ENCODE data around the gene ATP8B3.
"Not testable (repeated sequence)": the region's sequence is repeated elsewhere in the genome, so short reads cannot be mapped to it uniquely, and the experiment has no call there.

ATP8B3 gene

DNA sequence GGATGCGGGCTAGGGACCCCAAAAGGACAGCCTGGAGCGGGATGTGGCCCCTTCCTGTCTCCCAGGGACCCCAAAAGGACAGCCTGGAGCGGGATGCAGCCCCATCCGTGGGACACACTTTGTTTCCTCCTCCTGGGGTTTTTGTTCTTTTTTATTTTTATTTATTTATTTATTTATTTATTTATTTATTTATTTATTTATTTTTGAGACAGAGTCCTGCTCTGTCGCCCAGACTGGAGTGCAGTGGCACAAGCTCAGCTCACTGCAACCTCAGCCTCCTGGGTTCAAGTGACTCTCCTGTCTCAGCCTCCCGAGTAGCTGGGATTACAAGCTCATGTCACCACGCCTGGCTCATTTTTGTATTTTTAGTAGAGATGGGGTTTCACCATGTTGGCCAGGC, 14.8 kb downstream of the ATP8B3 start:
- DNase-seq (ENCODE audit: low read depth) = not testable (repeated sequence)

DNA sequence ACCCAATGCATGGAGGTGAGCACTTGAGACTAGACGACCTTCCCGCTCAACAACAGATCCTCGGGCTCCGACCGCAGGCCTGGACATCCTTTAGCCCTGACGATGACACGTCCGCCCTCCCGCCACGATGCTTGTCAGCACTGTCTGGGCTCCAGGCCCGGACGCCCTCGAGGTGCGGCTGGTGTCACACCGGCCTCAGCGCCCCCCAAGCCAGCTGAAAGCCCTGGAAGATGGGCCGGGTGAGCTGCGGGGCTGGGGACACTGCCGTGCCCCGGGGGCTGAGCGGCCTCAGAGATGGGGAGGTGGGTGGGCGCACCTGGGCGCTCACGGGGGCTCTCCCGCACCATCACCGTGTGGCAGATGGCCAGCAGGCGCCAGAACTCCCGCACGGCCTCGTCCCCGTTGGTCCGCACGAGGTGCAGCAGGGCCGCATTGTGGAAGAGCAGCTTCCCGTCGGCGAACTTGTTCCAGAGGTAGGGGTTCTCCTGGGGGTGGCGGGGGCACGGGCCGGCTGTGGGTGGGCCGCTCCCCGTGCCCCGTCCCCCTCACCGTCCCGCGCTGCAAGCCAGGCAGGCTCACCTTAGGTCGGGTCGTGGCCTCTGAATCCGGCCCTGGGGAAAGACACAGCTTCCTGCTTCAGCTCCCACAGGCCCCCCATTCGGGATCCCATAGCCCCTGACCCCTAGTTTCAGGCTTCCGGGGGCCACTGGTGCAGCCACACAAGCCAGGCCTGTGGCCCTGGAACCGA, 15.5 kb downstream of the ATP8B3 start:
- DNase-seq (ENCODE audit: low read depth) = no peak

GRCh38 chr19:1794424-1795172, 17.5 kb downstream of the ATP8B3 start:
- DNase-seq (ENCODE audit: low read depth) = no peak

- no peak for DNase-seq (ENCODE audit: low read depth)
Measured at GRCh38 chr19:1791879-1792278, 20.2 kb downstream of the ATP8B3 start.

DNA sequence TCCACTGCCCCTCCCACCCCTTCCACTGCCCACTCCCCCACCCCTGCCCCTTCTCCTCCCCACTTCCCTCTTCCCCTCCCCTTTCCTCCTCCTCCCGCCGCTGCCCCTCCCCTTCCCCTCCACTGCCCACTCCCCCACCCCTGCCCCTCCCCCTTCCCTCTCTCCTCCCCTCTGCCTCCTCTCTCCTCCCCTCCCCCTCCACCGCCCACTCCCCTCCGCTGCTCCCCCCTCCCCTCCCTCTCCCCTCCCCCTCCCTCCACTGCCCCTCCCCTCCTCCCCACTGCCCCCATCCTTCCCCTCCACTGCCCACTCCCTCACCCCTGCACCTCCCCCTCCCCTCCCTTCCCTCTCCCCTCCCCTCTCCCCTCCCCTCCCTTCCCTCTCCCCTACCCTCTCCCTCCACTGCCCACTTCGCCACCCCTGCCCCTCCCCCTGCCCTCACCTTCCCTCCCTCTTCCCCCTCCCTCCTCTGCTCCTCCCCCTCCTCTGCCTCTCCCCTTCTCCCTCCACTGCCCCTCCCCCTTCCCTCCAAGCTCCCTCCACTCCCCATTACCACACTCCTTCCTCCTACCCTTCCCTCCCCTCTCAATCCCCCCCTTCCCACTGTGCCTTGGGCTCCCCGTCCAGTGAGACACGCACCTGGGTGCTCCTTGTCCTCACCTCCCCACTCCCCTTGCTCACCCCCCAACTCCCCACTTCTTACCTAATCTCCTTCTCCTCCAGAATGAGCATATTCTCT, 21.9 kb downstream of the ATP8B3 start:
- no peak for DNase-seq (ENCODE audit: low read depth)

GRCh38 chr19:1789261-1790041, 22.6 kb downstream of the ATP8B3 start:
- no peak for DNase-seq (ENCODE audit: low read depth)

DNA sequence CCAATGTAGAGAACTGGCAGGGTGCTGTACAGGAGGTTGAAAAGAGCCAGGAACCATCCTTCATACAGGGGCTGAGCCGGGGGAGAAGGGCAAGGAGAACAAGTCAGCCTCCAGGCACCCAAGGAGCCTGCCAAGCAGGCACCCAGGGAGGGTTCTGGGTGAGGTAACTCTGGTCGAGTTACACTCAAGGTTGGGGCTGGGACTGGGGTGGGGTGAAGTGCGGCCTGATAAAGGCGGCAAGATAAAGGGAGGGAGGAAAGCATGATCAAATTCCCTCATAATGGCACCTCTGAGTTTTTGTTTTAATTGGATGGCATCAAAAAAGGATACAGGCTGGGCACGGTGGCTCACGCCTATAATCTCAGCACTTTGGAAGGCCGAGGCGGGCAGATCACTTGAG, 25.0 kb downstream of the ATP8B3 start:
- DNase-seq (ENCODE audit: low read depth) = no peak

- no peak for DNase-seq (ENCODE audit: low read depth)
Measured at GRCh38 chr19:1786668-1787067, 25.4 kb downstream of the ATP8B3 start.

- no peak for DNase-seq (ENCODE audit: low read depth)
Measured at GRCh38 chr19:1785310-1785709, 26.8 kb downstream of the ATP8B3 start.

DNA sequence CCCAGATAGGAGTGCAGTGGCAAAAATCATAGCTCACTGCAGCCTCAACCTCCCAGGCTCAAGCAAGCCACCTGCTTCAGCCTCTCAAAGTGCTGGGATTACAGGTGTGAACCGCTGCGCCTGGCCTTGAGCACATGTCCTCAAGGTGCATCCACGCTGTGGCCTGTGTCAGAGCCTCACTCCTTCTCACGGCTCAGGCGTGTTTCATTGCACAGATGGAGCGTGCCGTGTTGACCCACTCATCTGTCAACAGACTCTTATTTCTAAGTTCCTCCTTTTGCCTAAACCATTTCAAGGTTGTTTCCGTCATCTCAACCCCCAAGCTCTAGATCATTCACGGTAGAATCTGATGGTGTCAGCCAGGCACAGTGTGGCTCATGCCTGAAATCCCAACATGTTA, 28.2 kb downstream of the ATP8B3 start:
- no peak for DNase-seq (ENCODE audit: low read depth)

- DNase-seq (ENCODE audit: low read depth) = no peak
Measured at GRCh38 chr19:1783354-1783753, 28.7 kb downstream of the ATP8B3 start.

GRCh38 chr19:1782521-1782920, 29.6 kb downstream of the ATP8B3 start:
- no peak for DNase-seq (ENCODE audit: low read depth)

DNA sequence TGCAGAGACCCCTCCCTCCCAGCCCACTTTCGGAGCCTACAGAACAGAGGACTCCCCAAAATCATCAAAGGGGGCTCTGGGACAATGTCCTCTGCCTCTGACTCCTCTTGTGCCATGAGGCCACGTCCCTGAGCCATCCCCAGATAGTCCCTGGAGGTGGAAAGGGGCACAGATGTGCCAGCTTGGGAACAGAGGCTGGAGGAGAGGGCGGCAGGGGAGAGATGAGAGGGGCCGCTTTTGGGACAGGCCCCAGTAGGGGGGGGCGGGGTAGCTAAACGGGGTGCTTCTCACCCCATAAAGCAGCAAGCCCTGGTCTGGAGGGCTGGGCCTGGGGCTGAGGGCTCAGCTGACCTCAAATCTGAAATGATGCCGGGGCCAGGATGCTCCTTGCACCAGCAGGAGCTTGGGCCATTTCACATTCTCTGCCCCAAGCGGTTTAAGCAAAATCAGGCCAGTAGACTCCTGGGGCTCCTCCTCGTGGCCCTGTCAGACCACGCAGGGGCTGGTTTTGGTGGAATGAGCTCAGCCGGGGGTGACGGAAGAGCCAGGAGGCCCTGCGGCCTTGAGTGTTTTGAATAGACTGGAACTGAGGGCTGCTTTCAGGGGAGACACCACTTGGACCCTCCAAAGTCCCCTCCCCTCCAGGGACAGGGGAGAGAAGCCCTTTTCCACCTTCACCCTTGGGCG, 31.7 kb downstream of the ATP8B3 start:
- DNase-seq (ENCODE audit: low read depth) = no peak

DNA sequence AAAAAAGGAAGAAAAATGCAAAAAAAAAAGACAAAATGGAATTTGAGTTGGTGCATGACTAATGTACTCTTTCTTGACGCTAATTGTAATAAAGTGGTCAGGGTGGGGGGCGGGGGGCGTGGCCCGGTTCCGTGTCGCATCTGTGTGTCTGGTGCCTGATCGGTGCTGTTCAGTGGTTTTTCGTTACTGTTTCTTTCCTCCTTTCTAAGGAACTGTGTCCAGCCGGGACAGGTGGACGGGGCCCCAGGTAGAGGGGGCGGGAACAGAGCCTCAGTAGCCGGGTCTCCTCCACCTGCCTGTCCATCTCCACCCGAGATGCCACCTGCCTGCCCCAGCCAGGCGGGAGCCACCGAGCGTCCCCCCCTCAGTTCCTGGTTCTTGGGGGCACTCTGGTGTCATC, 32.5 kb downstream of the ATP8B3 start:
- DNase-seq (ENCODE audit: low read depth) = no peak

DNA sequence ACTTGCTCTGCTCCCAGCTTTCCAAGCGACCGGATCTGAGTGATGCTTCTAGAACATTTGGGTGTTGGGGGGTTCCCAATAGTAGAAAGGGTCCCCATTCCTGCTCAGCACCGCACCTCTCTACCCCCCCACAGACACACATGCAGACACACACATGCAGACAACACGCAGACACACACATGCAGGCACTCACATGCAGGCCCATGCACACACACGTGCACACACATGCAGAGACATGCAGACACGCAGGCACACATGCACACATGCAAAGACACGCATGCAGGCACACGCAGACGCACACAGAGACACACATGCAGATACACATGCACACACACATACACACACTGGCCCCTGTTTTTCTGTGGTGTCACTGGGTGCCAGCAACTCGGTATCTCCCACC, 34.9 kb downstream of the ATP8B3 start:
- no peak for DNase-seq (ENCODE audit: low read depth)

- no peak for DNase-seq (ENCODE audit: low read depth)
Measured at GRCh38 chr19:1776606-1777147, 35.4 kb downstream of the ATP8B3 start.

GRCh38 chr19:1775951-1776605, 36.0 kb downstream of the ATP8B3 start:
- DNase-seq (ENCODE audit: low read depth) = no peak

- DNase-seq (ENCODE audit: low read depth) = no peak
Measured at GRCh38 chr19:1774989-1775772, 36.9 kb downstream of the ATP8B3 start.

GRCh38 chr19:1773184-1773583, 38.9 kb downstream of the ATP8B3 start:
- DNase-seq (ENCODE audit: low read depth) = no peak
